Activated T-helper 1 cell treated with Interleukin-2 at 50 U/mL for 16 hours (primary cell): ENCODE measurements around the gene GRID1.
"Not testable (repeated sequence)": the region's sequence is repeated elsewhere in the genome, so short reads cannot be mapped to it uniquely, and the experiment has no call there.

Experiments used
- DNase-seq: peaks from one replicate; pipeline ENCODE4 v3.0.0-alpha.2; 2020; ENCODE audit warnings: low read depth

Gene GRID1

GRCh38 chr10:86253091-86254072 is 113.2 kb downstream of the GRID1 start:
- no peak for DNase-seq

DNA sequence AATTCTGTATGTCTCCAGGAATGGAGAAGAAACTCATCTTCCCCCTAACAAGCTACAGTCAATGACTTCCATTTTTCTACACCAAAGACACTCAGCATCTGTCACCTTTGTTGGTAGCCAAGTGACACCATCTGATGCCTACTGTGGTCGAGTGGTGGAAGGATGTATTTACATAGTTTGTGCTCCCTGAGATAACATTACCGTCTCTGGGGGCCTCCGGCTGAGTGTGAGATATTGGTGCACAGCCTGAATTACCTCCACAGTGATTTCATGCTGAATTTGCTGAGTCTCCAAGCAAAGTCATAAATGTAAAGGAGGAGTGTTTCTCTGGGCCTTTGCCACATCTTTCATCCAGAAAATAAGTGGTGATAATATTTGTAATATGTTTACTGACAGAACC is 114.0 kb downstream of the GRID1 start:
- DNase-seq: no peak

DNA sequence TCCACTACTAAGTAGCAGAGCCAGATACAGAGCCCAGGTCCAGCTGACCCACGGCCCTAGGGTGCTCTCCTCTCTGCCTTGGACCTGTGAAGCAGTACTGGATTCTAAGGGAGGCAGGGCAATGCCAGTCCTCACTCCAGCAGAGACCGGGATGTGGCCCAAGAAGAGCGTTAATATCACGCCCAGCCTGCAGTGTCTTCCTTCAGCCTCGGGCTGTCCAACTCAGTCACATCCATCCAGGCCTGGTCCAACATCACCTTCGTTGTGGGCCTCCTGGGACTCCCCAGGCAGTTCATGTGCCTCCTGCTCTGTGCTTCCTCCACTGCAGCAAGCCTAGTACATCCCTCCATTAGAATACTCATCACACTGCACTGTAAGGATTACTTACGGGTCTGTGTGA is 114.5 kb downstream of the GRID1 start:
- no peak for DNase-seq

DNA sequence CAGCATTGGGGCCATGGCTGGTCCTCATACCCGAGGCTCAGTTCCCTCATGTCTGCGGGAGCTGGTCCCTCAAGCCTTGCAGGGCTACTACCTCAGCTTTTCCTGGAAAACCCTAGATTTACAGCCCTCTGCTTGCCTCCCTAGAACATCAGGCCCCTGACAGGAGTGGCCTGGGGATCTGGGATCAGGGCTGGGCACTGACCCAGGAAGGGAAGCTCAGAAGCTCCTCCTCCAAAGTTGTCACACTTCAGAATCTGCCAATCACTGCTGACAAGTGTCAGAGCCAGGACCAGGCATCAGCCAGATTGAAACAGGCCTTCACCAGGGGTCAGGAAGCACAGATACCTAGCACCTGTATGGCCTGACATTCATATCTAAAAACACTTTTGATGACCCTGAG is 115.2 kb downstream of the GRID1 start:
- no peak for DNase-seq

DNA sequence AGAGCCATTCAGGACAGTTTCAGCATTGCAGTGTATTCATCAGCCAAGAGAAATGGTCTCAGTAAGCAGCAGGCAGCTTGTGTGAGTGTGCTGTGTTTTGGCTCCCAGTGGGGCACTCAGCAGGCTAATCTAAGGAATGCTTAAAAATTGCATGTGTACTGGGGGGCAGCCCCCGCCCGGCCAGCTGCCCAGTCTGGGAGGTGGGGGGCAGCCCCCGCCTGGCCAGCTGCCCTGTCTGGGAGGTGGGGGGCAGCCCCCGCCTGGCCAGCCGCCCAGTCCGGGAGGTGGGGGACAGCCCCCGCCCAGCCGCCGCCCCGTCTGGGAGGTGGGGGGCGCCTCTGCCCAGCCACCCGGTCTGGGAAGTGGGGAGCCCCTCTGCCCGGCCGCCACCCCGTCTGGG is 116.2 kb downstream of the GRID1 start:
- no peak for DNase-seq

DNA sequence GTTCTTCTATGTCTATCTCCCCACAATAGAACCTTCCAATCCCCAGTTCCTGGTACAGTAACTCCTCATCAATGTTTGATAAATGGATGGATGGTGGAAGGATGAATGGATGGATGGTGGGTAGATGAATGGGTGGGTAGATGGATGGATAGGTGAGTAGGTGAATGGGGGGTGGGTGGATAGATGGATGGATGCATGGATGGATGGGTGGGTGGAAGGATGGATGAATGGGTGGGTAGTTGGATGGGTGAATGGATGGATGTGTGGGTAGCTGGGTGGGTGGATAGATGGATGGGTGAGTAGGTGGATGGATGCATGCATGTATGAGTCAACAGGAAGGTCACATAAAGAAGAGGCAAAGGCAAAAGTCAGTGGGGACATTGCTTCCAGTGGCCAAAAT is 116.8 kb downstream of the GRID1 start:
- DNase-seq: no peak

- DNase-seq: no peak
Measured at GRCh38 chr10:86248062-86248461, 118.5 kb downstream of the GRID1 start.

GRCh38 chr10:86247588-86247987 is 119.0 kb downstream of the GRID1 start:
- DNase-seq: no peak

- DNase-seq: no peak
Measured at GRCh38 chr10:86247073-86247472, 119.5 kb downstream of the GRID1 start.

- DNase-seq: no peak
Measured at GRCh38 chr10:86246279-86246940, 120.2 kb downstream of the GRID1 start.

DNA sequence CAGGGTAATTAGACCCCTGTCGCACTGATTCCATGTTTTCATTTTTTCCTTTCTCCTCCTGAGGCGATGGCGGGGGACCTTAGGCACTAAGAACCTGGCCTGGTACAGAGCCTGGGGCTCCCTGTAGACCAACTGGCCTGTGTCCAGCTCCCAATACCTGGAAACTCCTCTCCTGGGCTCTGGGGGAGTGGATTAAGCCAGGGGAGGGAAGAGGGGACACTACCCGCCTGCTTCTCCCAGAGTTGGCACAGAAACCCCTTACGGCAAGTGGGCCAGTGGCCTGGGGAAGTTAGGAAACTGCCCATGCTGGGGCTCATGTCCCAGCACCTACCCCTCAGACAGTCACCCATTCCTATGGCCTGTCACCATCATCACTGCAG is 121.6 kb downstream of the GRID1 start:
- DNase-seq: no peak

DNA sequence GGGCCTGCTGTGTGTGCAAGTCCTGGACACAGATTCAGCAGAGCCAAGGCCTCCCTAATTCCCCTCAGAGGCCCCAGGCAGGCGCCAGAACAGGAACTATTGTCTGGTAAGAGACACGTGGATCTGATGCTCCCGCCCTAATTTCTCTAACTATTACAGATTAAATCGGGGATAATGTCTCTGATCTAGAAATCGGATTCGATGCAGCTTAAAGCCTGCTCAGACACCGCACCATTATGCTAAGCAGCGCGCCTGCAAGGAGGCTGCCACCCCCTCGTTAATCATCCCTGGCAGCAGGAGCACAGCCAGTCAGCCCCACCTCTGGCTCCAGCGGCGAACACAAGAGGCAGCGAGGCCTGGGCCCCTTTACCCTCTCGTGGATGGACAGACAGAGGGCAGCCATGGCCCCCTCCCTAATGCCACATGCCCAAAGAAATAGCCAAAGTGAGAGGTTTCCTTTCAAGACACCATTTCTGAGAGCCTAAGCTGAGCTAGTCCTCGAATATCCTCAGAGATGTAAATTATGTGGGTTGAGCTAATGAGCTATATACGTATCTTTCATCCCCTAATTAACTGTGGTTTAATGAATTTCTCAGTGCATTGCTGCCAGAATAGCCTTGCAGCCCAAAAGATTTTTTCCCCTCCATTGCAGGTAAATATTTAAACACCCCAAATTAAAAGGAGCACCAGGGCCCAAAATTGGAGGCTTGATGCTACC is 122.1 kb downstream of the GRID1 start:
- DNase-seq: no peak

DNA sequence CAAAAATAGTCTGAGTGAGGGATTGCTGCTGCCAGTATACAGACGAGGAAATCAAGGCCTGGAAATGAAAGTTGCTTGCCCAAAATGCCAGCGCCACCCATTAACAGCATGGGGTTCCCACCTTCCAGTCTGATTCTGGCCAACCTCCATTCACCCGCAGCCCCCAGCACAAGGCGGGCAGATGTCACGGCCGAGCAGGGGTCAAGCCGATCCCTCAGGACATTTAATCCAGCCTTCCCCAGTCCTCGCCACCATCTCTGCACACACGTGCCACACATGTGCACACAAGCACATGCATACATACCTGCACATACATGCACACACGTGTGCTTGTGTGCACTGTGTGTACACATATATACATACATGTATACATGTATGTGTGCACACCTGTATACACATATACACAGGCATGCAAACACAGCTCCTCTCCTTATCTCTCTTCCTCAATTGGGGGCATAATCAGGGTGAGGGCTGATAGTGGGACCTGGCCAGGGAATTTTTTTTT is 122.9 kb downstream of the GRID1 start:
- DNase-seq: no peak

GRCh38 chr10:86242761-86243160 is 123.8 kb downstream of the GRID1 start:
- DNase-seq: no peak

- DNase-seq: not testable (repeated sequence)
Measured at GRCh38 chr10:86238089-86238488, 128.5 kb downstream of the GRID1 start.

GRCh38 chr10:86234541-86235270 is 131.9 kb downstream of the GRID1 start:
- no peak for DNase-seq

- no peak for DNase-seq
Measured at GRCh38 chr10:86234107-86234506, 132.5 kb downstream of the GRID1 start.

DNA sequence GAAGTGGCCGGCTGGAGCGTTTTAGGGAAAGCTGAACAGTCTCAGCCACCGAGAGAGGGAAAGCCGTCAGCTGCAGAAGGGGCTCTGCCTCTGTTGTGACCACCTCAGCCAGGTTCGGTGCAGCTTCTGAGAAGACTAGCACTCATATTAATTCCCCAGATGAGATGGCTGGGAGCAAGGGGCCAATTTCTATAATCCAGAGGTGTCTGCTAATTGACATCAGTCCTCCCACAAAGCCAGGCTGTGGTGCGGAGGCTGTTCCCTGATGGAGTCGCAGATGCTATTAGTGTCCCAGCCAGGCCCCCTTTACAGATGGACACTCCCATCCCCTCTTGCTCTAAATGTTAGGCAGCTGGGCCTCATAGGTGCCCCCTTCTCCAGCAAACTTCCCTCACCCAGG is 133.5 kb downstream of the GRID1 start:
- DNase-seq: no peak

GRCh38 chr10:86232644-86233043 is 134.0 kb downstream of the GRID1 start:
- DNase-seq: no peak

DNA sequence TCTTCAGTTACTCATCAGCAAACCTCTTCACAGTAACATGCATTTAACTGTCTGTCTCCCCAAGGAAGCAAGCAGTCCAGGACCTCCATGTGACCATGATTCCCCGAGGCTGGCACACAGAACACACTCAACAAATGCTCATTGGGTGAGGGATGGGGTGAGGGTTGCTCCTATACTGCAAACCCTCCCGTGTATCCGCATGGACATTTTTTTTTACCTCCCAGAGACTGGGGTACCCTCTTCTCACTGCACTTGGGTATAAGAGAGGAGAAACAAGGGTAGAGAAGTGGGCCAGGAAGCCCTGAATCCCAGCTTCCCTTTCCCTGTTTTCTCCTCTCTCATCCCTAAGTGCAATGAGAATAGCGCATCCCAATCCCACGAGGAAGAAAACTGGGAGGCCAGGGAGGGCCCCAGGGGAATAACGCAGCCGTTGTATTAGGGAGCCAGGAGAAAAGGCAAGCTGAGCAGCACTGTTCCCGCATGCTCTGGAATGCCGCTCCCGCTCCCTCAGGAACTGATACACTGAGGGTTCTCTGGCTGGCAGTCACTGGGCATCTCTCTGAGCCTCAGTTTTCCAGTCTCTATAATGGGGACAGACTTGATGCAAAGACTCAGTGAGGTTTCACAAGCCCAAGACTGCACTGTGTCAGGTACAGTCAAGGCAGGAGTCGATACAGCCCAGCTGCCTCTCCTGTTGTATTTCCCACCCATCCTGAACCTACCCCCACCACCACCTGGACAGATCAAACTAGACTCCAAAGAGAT is 134.6 kb downstream of the GRID1 start:
- DNase-seq: no peak

DNA sequence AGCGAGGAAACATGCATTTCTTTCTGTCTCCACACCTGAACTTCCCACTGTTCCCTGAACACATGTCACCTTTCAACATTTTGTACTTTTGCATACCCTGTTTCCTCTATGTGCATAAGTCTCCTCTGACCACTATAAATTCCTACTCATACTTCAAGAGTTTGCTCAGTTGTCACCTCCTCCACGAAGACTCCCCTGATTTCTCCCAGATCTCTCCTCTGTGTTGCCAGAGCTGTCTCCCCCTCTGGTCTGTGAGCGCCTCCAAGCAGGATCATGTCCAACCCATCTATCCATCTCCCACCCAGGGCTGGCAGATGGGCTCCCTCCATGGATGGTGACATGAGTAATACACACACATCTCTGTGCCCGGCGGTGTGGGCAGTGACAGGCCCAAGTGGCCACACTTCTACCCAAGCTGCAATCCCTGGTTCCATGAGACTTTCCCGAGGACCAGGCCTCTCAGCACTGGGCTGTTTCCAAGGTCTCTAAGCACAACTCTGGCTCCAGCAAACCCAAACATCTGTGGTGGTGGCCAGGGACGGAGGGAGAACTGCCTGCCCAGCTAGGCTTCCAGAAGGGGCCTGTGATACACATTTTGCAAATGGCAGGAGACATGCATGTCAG is 135.9 kb downstream of the GRID1 start:
- no peak for DNase-seq
